ENCODE measurements around the gene POU3F3.

- TF ChIP-seq EZH2 (IDR thresholded peaks at IDR 0.05) (no peak), POLR2A (IDR thresholded peaks at IDR 0.05; ENCODE audit: borderline replicate concordance, extremely low read depth, insufficient read depth, insufficient read length) (no peak), CTCF (IDR thresholded peaks at IDR 0.05 in 2 of 3, conservative IDR thresholded peaks at IDR 0.05 in 1 of 3; ENCODE audit: borderline replicate concordance in 1 of 3, insufficient read depth in 1 of 3, low read depth in 2 of 3, low read length in 2 of 3) (no peak), ZFX (IDR thresholded peaks at IDR 0.05) (no peak), RAD21 (IDR thresholded peaks at IDR 0.05; ENCODE audit: low read depth) (no peak), TCF7L2 (IDR thresholded peaks at IDR 0.05; ENCODE audit: borderline replicate concordance, extremely low read depth, insufficient read depth, insufficient read length) (no peak), POLR2AphosphoS5 (IDR thresholded peaks at IDR 0.05; ENCODE audit: low read depth, low read length) (no peak)
Observed at GRCh38 chr2:104896446-104896845, 42.5 kb downstream of the POU3F3 start.

All from HCT116 (cell line).